Upper lobe of right lung (tissue), 1 donor: ENCODE results near the gene PTPN2. TPM values are rescaled to one million over a fixed set of nuclear protein-coding genes. Genes with fewer than 3 reads are reported as not detected.

Source experiments
- ATAC-seq: fragments of 200-7000 bp; cut with Tn5 transposase; one replicate; pipeline ENCODE4 v1.9.1; 2020; ENCODE audit warnings: mild to moderate bottlenecking, moderate library complexity
- DNase-seq: peaks from one replicate; pipeline ENCODE4 v3.0.0-alpha.2; 2020
- H3K27ac ChIP-seq: fragments of 200-600 bp; one replicate; pipeline ENCODE4 v1.8.0; 2022
- H3K27me3 ChIP-seq: fragments of 200-600 bp; one replicate; pipeline ENCODE4 v1.8.0; 2022; ENCODE audit warnings: mild to moderate bottlenecking
- H3K36me3 ChIP-seq: fragments of 200-600 bp; one replicate; pipeline ENCODE4 v1.8.0; 2022
- H3K4me1 ChIP-seq: fragments of 200-600 bp; one replicate; pipeline ENCODE4 v1.8.0; 2022
- H3K4me3 ChIP-seq: fragments of 200-600 bp; one replicate; pipeline ENCODE4 v1.8.0; 2022; ENCODE audit warnings: mild to moderate bottlenecking
- H3K9me3 ChIP-seq: fragments of 200-600 bp; one replicate; pipeline ENCODE4 v1.8.0; 2022
- CTCF ChIP-seq: fragments of 200-600 bp; IDR thresholded peaks from one replicate; pipeline ENCODE4 v1.8.0; 2022; ENCODE audit warnings: antibody characterized with exemption
- intact Hi-C: fragments of 100-400 bp; cut with DNase I; formaldehyde crosslinking; loops from one replicate; pipeline ENCODE4 v1.11.0; 2022
- total RNA-seq: library from RNA; stranded (reverse); fragmentation: NEBNext Ultra II Directional; extraction: Animal tissue kit (Norgen Biotek cat#: 25700); gene quantifications from one replicate; pipeline ENCODE4 v1.2.1, GENCODE V29; 2021
- donor health status: DM: no; HTN: yes; CAD: no; lungs with severe emphysema.

Gene PTPN2
- total RNA-seq, 1 donor from 2014 or later = 53.9 TPM

GRCh38 chr18:12769644-12770440 lies 114.2 kb downstream of the PTPN2 start:
- DNase-seq = no peak

DNA sequence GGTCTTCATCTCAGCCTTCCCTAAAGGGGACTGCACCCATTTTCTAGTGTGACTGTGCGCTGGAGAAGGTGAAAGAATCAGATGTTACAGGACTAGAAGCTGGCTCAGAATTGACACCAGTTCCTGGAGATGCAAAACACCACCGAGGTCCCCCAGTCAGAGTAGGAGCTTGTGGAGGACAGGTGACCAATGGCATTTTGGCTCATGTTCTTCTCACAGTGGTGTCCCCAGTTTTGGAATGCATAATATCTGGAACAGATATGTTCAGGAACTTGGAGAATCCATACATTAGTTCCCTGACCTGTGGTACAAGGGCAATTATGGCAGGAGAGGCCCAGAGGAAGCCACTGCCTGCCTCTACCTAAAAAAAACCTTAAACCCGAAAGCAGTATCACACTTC lies 114.9 kb downstream of the PTPN2 start:
- intact Hi-C loops = no loop called here
- no peak overlapping the region for H3K27ac ChIP-seq
- H3K27me3 ChIP-seq = no peaks in the 10 kb centered on the region
- DNase-seq (no peak), ATAC-seq (no peak)
- H3K9me3 ChIP-seq = no peaks in the 10 kb centered on the region
- no peak for TF ChIP-seq CTCF
- no peaks in the 10 kb centered on the region for H3K36me3 ChIP-seq
- no peak overlapping the region for H3K4me3 ChIP-seq
- no peaks in the 10 kb centered on the region for H3K4me1 ChIP-seq

More at GRCh38 chr18:12769644-12770440, 114.2 kb downstream of the PTPN2 start:
- no peaks in the 10 kb centered on the region for H3K36me3 ChIP-seq
- no peak overlapping the region for H3K4me3 ChIP-seq
- H3K27ac ChIP-seq = no peak overlapping the region
- H3K9me3 ChIP-seq = no peaks in the 10 kb centered on the region
- H3K27me3 ChIP-seq = no peaks in the 10 kb centered on the region
- TF ChIP-seq CTCF = no peak
- H3K4me1 ChIP-seq = no peaks in the 10 kb centered on the region
- no peak for ATAC-seq
- intact Hi-C loops = no loop called here

DNA sequence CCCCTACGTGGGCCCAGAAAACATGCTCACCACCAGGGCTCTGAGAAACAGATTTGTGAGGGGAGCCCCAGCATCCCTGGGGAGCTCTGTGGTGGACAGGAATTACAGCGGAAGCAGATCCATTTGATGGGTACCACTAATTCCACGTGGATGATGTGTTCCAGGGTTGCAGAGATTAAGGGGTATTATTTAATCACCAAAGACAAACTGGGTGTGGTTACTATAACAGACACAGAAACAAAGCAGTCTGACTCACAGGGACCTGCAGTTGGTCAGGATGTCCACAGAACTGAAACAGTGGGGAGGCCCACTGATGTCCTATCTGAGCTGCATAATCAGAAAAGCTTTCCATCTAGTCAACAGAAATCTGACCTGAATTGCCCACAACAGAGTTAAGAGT lies 115.4 kb downstream of the PTPN2 start:
- Histone ChIP-seq H3K4me3 (no peak overlapping the region), H3K27ac (no peak overlapping the region), H3K27me3 (no peaks in the 10 kb centered on the region), H3K9me3 (no peaks in the 10 kb centered on the region), H3K36me3 (no peaks in the 10 kb centered on the region), H3K4me1 (no peaks in the 10 kb centered on the region)
- DNase-seq (no peak), ATAC-seq (no peak)
- no peak for TF ChIP-seq CTCF
- intact Hi-C loops = no loop called here

DNA sequence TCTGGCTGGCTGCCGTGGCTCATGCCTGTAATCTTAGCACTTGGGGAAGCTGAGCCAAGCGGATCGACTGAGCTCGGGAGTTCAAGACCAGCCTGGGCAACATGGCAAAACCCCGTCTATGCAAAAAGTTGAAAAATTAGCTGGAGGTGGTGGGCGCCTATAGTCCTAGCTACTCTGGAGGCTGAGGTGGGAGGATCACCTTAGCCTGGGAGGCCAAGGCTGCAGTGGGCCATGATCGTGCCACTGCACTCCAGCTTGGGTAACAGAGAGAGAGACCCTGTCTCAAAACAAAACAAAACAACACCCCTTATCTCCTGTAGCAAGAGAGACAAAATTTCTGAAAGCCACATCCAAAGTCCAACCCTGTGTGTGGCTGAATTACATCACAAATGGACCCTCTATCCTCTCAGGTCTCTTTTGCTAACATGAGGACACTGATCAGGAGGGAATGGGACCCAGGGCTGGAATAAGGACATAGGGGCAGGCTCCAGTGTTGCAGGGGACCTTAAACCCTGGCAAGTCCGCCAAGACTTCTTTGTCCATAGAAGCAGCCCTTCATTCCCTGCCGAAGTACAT lies 116.4 kb downstream of the PTPN2 start:
- H3K36me3 ChIP-seq = no peaks in the 10 kb centered on the region
- H3K27me3 ChIP-seq = no peaks in the 10 kb centered on the region
- DNase-seq (no peak), ATAC-seq (no peak)
- H3K4me3 ChIP-seq = no peak overlapping the region
- no peak overlapping the region for H3K27ac ChIP-seq
- H3K4me1 ChIP-seq = no peaks in the 10 kb centered on the region
- no peaks in the 10 kb centered on the region for H3K9me3 ChIP-seq
- no peak for TF ChIP-seq CTCF
- intact Hi-C loops = no loop called here

GRCh38 chr18:12766986-12767433 lies 117.0 kb downstream of the PTPN2 start:
- intact Hi-C loops = no loop called here
- Histone ChIP-seq H3K36me3 (no peaks in the 10 kb centered on the region), H3K4me1 (no peaks in the 10 kb centered on the region), H3K27me3 (no peaks in the 10 kb centered on the region), H3K27ac (no peak overlapping the region), H3K9me3 (no peaks in the 10 kb centered on the region), H3K4me3 (no peak overlapping the region)
- no peak for ATAC-seq
- no peak for DNase-seq
- TF ChIP-seq CTCF = no peak
